ENCODE measurements around the gene THRSP.

Gene THRSP

GRCh38 chr11:78111298-78111697 lies 47.6 kb downstream of the THRSP start:
- no peak for TF ChIP-seq CTCF (IDR thresholded peaks at IDR 0.05; ENCODE audit: unreplicated experiment in 3 of 3)
- Mint-ChIP-seq H3K9me3 (no peaks in the 10 kb centered on the region), H3K4me3 (no peak overlapping the region), H3K36me3 (ENCODE audit: low read depth) (peaks cover 42% of the 10 kb centered on the region), H3K4me1 (peaks cover 11% of the 10 kb centered on the region), H3K27ac (no peak overlapping the region), H3K27me3 (ENCODE audit: low read depth) (no peaks in the 10 kb centered on the region)

GRCh38 chr11:78112582-78113275 lies 49.1 kb downstream of the THRSP start:
- H3K36me3 Mint-ChIP-seq (ENCODE audit: low read depth): peaks cover 45% of the 10 kb centered on the region
- H3K9me3 Mint-ChIP-seq: no peaks in the 10 kb centered on the region
- no peaks in the 10 kb centered on the region for H3K27me3 Mint-ChIP-seq (ENCODE audit: low read depth)
- TF ChIP-seq CTCF (IDR thresholded peaks at IDR 0.05; ENCODE audit: unreplicated experiment in 3 of 3): no peak
- peaks cover 11% of the 10 kb centered on the region for H3K4me1 Mint-ChIP-seq
- H3K4me3 Mint-ChIP-seq: no peak overlapping the region
- H3K27ac Mint-ChIP-seq: no peak overlapping the region

Measured in nephron (organoid).